Choroid plexus epithelial cell (primary cell): ENCODE results near the gene SLC44A4.
A peak's percentile ranks its signal among the peaks of the same experiment; 100 is the strongest.

ENCODE experiments used
- DNase-seq: peaks from one replicate; pipeline ENCODE4 v3.0.0-alpha.2; 2010; ENCODE audit warnings: low read depth
- H3K4me3 ChIP-seq: 2 replicates; pipeline ENCODE4 v1.5.1; 2011; ENCODE audit warnings: low read depth, mild to moderate bottlenecking, control low read depth, low read length, moderate library complexity
- CTCF ChIP-seq: conservative IDR thresholded peaks from 2 replicates; pipeline ENCODE4 v1.5.1; 2011; ENCODE audit warnings: low read depth, mild to moderate bottlenecking, control low read depth, inconsistent platforms, low read length, moderate library complexity

The SLC44A4 gene

GRCh38 chr6:31896493-31896855 is 17.7 kb upstream of the SLC44A4 start:
- TF ChIP-seq CTCF, result no peak
- no peak for DNase-seq
- peak overlapping the region; percentile 98 for H3K4me3 ChIP-seq

- DNase-seq, result no peak
- H3K4me3 ChIP-seq, result no peak overlapping the region
- no peak for TF ChIP-seq CTCF
These were observed 14.0 kb upstream of the SLC44A4 start for GRCh38 chr6:31892821-31893220.

GRCh38 chr6:31889331-31889972 is 10.7 kb upstream of the SLC44A4 start:
- H3K4me3 ChIP-seq, result no peak overlapping the region
- no peak for TF ChIP-seq CTCF
- DNase-seq, result no peak

- no peak for DNase-seq
- no peak overlapping the region for H3K4me3 ChIP-seq
- TF ChIP-seq CTCF, result peak; percentile 81
These were observed 9.8 kb upstream of the SLC44A4 start for GRCh38 chr6:31888276-31889258.

- TF ChIP-seq CTCF, result no peak
- no peak for DNase-seq
- no peak overlapping the region for H3K4me3 ChIP-seq
These were observed 8.6 kb upstream of the SLC44A4 start for GRCh38 chr6:31887173-31888007.

- no peak for TF ChIP-seq CTCF
- no peak for DNase-seq
- H3K4me3 ChIP-seq, result no peak overlapping the region
These were observed 7.8 kb upstream of the SLC44A4 start for GRCh38 chr6:31886541-31886991.
